ENCODE measurements around the gene NKD2.

- TF ChIP-seq CTCF (IDR thresholded peaks at IDR 0.05; ENCODE audit: low read length), result no peak
- no peak for TF ChIP-seq EZH2 (IDR thresholded peaks at IDR 0.05; ENCODE audit: borderline replicate concordance, low read length)
Measured at GRCh38 chr5:961711-962240, 46.8 kb upstream of the NKD2 start.

All from OCI-LY1 (cell line).